Osteoblast (primary cell): ENCODE data around the gene ZFP36L2. TPM values are rescaled to one million over a fixed set of nuclear protein-coding genes. Genes with fewer than 3 reads are reported as not detected.

ENCODE experiments used
- DNase-seq: peaks from one replicate; pipeline ENCODE4 v3.0.0; 2011; ENCODE audit warnings: low spot score, mixed read lengths; ENCODE audit not compliant: insufficient read length; ENCODE audit errors: missing footprints
- H2AFZ ChIP-seq: 2 replicates; pipeline ENCODE4 v1.6.0; 2011; ENCODE audit warnings: mild to moderate bottlenecking, low read length
- H3K27ac ChIP-seq: 2 replicates; pipeline ENCODE4 v1.5.1; 2011; ENCODE audit warnings: mild to moderate bottlenecking, low read depth, low read length, moderate library complexity
- H3K27me3 ChIP-seq: 2 replicates; pipeline ENCODE4 v1.6.0; 2012; ENCODE audit warnings: mild to moderate bottlenecking, control low read depth, inconsistent platforms, low read length, moderate library complexity; ENCODE audit not compliant: insufficient read depth
- H3K36me3 ChIP-seq: 2 replicates; pipeline ENCODE4 v1.5.1; 2011; ENCODE audit warnings: mild to moderate bottlenecking, low read length, control low read depth, moderate library complexity; ENCODE audit not compliant: insufficient read depth
- H3K4me1 ChIP-seq: 2 replicates; pipeline ENCODE4 v1.5.1; 2011; ENCODE audit warnings: mild to moderate bottlenecking, low read length, control low read depth, moderate library complexity; ENCODE audit not compliant: insufficient read depth
- H3K4me2 ChIP-seq: 2 replicates; pipeline ENCODE4 v1.6.0; 2011; ENCODE audit warnings: mild to moderate bottlenecking, low read length; ENCODE audit not compliant: insufficient read depth
- H3K4me3 ChIP-seq: fragments of 200-600 bp; sonication (generic); 3 replicates; pipeline ENCODE4 v1.5.1; 2012; ENCODE audit warnings: mild to moderate bottlenecking, low read length, inconsistent platforms; ENCODE audit not compliant: insufficient read depth
- H3K79me2 ChIP-seq: 2 replicates; pipeline ENCODE4 v1.6.0; 2012; ENCODE audit warnings: mild to moderate bottlenecking, low read length, control low read depth, inconsistent platforms; ENCODE audit not compliant: insufficient read depth
- H3K9me3 ChIP-seq: 2 replicates; pipeline ENCODE4 v1.5.1; 2011; ENCODE audit warnings: low read depth, low read length, control low read depth
- H4K20me1 ChIP-seq: 2 replicates; pipeline ENCODE4 v1.6.0; 2012; ENCODE audit warnings: mild to moderate bottlenecking, low read length, control low read depth; ENCODE audit not compliant: insufficient read depth
- CTCF ChIP-seq: IDR thresholded peaks from 2 replicates; pipeline ENCODE4 v1.5.1; 2011; ENCODE audit warnings: mild to moderate bottlenecking, low read depth, low read length, moderate library complexity; ENCODE audit errors: extremely low read depth
- total RNA-seq: library from RNA; depleted of rRNA; stranded (reverse); fragments of >200 nt; gene quantifications from 2 replicates; pipeline ENCODE4 v1.2.3, GENCODE V29; 2012

ZFP36L2 gene
- total RNA-seq, 1 donor: 15.6 TPM

DNA sequence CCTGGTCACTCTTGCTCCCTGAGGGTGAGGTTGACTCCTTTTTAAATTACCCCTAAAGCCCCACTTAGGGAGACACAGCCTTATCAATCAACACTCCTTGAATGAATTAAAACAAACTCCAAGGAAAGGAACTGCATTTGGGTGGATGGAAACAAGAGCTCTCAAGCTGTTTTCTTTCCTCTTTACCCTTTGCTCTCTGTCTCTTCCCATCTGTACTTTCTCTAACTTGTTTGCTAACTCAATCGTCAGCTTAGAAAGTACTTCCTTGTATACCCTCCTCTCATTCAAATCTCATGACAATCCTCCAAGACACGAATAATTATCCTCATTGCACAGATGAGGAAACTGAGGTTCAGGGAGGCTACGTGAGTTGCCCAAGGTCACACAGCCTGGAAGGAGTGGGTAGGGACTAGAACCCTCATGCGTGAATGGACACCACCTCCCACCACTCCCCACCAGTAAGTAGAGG, 32.7 kb downstream of the ZFP36L2 start:
- no peak overlapping the region for H3K27ac ChIP-seq
- H4K20me1 ChIP-seq: no peaks in the 10 kb centered on the region
- no peak overlapping the region for H3K4me2 ChIP-seq
- DNase-seq: peak; percentile 50
- H3K4me3 ChIP-seq: no peak overlapping the region
- no peak overlapping the region for H2AFZ ChIP-seq
- H3K9me3 ChIP-seq: no peaks in the 10 kb centered on the region
- H3K27me3 ChIP-seq: no peaks in the 10 kb centered on the region
- TF ChIP-seq CTCF: no peak
- no peaks in the 10 kb centered on the region for H3K36me3 ChIP-seq
- H3K4me1 ChIP-seq: no peaks in the 10 kb centered on the region
- no peaks in the 10 kb centered on the region for H3K79me2 ChIP-seq

- DNase-seq: peak; percentile 43
Observed at GRCh38 chr2:43192744-43193651, 33.4 kb downstream of the ZFP36L2 start.

DNA sequence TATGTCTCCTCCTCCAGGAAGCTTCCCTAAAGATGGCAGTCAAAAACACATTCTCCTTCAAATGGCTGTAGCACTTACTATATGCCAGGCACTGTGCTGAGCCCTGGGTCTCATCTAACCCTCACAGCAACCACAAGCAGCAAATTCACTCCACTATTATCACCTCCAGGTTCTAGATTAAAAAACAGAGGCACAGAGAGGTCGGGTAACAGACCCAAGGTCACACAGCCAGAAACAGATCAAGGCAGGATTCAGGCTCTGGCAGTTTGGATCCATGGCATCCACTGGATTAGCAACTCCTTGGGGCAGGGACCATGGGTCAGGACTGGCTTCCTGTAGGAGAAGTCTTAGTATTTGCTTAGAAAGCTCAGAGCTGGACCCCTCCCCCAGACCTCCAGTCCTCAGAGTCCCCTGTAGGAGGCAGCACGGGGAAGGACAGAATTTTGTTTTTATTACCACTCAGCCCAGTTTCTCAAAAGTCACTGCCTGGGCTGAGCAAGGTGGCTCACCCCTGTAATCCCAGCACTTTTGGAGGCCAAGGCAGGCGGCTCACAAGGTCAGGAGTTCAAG, 34.4 kb downstream of the ZFP36L2 start:
- peak; percentile 92 for DNase-seq
- Histone ChIP-seq H3K4me1 (no peaks in the 10 kb centered on the region), H3K79me2 (no peaks in the 10 kb centered on the region), H3K36me3 (no peaks in the 10 kb centered on the region), H2AFZ (no peak overlapping the region), H3K27me3 (no peaks in the 10 kb centered on the region), H3K27ac (no peak overlapping the region), H3K4me2 (no peak overlapping the region), H3K9me3 (no peaks in the 10 kb centered on the region), H3K4me3 (no peak overlapping the region), H4K20me1 (no peaks in the 10 kb centered on the region)
- peak; percentile 35 for TF ChIP-seq CTCF

More at GRCh38 chr2:43192744-43193651, 33.4 kb downstream of the ZFP36L2 start:
- H2AFZ ChIP-seq: no peak overlapping the region
- H3K4me1 ChIP-seq: no peaks in the 10 kb centered on the region
- no peaks in the 10 kb centered on the region for H4K20me1 ChIP-seq
- H3K27me3 ChIP-seq: no peaks in the 10 kb centered on the region
- TF ChIP-seq CTCF: no peak
- no peak overlapping the region for H3K4me3 ChIP-seq
- no peaks in the 10 kb centered on the region for H3K79me2 ChIP-seq
- no peak overlapping the region for H3K27ac ChIP-seq
- H3K4me2 ChIP-seq: no peak overlapping the region
- no peaks in the 10 kb centered on the region for H3K9me3 ChIP-seq
- no peaks in the 10 kb centered on the region for H3K36me3 ChIP-seq
